T-cell (primary cell): ENCODE data around the gene CDH13. TPM values are rescaled to one million over a fixed set of nuclear protein-coding genes. Genes with fewer than 3 reads are reported as not detected.

Source experiments
- ATAC-seq, 4 experiments: fragments of 200-7000 bp in 3 of 4; fragments of 150-1000 bp in 1 of 4; cut with Tn5 transposase; replicated peaks in 1 of 4; 1 replicate in 3 of 4; 2 replicates in 1 of 4; pipeline ENCODE4 v1.10.0; 2021; ENCODE audit warnings: moderate library complexity in 3 of 4, mild to moderate bottlenecking in 2 of 4, moderate number of reproducible peaks in 1 of 4
- CTCF ChIA-PET, 2 donors: fragments of 300-600 bp; sonication (Branson Sonifier 250); formaldehyde crosslinking; loops; one replicate each; lab custom pipeline; 2022; ENCODE audit warnings: antibody characterized with exemption in 2 of 2; lab: Charles Lee
- POLR2A ChIA-PET, 2 donors: fragments of 300-600 bp; sonication (Branson Sonifier 250); formaldehyde crosslinking; loops; one replicate each; lab custom pipeline; 2022; ENCODE audit warnings: antibody characterized with exemption in 2 of 2; lab: Charles Lee
- DNase-seq, 35 experiments: peaks; one replicate each; pipeline versions ENCODE4 v3.0.0 to v3.0.0-alpha.2; 2013 to 2023
- H3K27ac ChIP-seq: one replicate; pipeline ENCODE4 v1.5.1; 2013; ENCODE audit warnings: low read length
- H3K27me3 ChIP-seq, 2 experiments: replicated peaks in 1 of 2; 1 replicate in 1 of 2; 2 replicates in 1 of 2; pipeline versions ENCODE4 v1.6.1 to v1.7.0; 2013; ENCODE audit warnings: low read length in 1 of 2, mixed read lengths in 1 of 2; ENCODE audit not compliant: control insufficient read depth in 2 of 2, insufficient read depth in 2 of 2; ENCODE audit errors: extremely low read depth in 1 of 2
- H3K36me3 ChIP-seq, 2 donors: 1 replicate in 1 of 2; 2 replicates in 1 of 2; pipeline versions ENCODE4 v1.6.1 to v1.7.0; 2013; ENCODE audit warnings: low read length in 1 of 2; ENCODE audit not compliant: control insufficient read depth in 2 of 2, insufficient read depth in 1 of 2; ENCODE audit errors: extremely low read depth in 1 of 2
- H3K4me1 ChIP-seq, 2 experiments: 1 replicate in 1 of 2; 2 replicates in 1 of 2; pipeline versions ENCODE4 v1.6.1 to v1.7.0; 2013; ENCODE audit warnings: low read length in 2 of 2, mixed read lengths in 1 of 2; ENCODE audit not compliant: insufficient read depth in 2 of 2, control insufficient read depth in 1 of 2; ENCODE audit errors: extremely low read depth in 1 of 2
- H3K4me3 ChIP-seq, 2 donors: 1 replicate in 1 of 2; 2 replicates in 1 of 2; pipeline versions ENCODE4 v1.5.1 to v1.7.0; 2013; ENCODE audit warnings: mild to moderate bottlenecking in 2 of 2, low read length in 1 of 2, moderate library complexity in 1 of 2; ENCODE audit not compliant: control insufficient read depth in 1 of 2; ENCODE audit errors: extremely low read depth in 1 of 2
- H3K9me3 ChIP-seq: 2 replicates; pipeline ENCODE4 v1.7.0; 2013
- H3K27ac Mint-ChIP-seq, 2 donors: one replicate each; pipeline ENCODE4 v1.8.0; 2020 to 2021; ENCODE audit warnings: mild to moderate bottlenecking in 2 of 2, mixed read lengths in 2 of 2
- H3K27me3 Mint-ChIP-seq, 2 donors: one replicate each; pipeline ENCODE4 v1.8.0; 2021 to 2022; ENCODE audit warnings: mixed read lengths in 2 of 2
- H3K36me3 Mint-ChIP-seq: one replicate; pipeline ENCODE4 v1.8.0; 2021; ENCODE audit warnings: mixed read lengths
- H3K4me1 Mint-ChIP-seq, 3 donors: one replicate each; pipeline ENCODE4 v1.8.0; 2020 to 2022; ENCODE audit warnings: mixed read lengths in 3 of 3, mild to moderate bottlenecking in 1 of 3
- H3K4me3 Mint-ChIP-seq, 3 donors: one replicate each; pipeline ENCODE4 v1.8.0; 2020 to 2022; ENCODE audit warnings: mild to moderate bottlenecking in 3 of 3, mixed read lengths in 3 of 3, moderate library complexity in 3 of 3
- H3K9me3 Mint-ChIP-seq, 3 donors: one replicate each; pipeline ENCODE4 v1.8.0; 2020 to 2022; ENCODE audit warnings: mixed read lengths in 3 of 3
- WGBS: methylation state at CpG from one replicate; pipeline ENCODE4 v1.1.5; 2013; ENCODE audit warnings: missing lambda C conversion rate; ENCODE audit not compliant: insufficient coverage; 5-methylcytosine and 5-hydroxymethylcytosine counted together
- total RNA-seq, 35 experiments: library from RNA in 6 of 35; stranded (reverse) in 6 of 35; fragments of 120-200 nt in 1 of 35; gene quantifications; one replicate each; pipeline versions ENCODE4 v1.2.1 to v1.2.4 and lab custom pipeline; 2013 to 2026

CDH13 gene
- total RNA-seq, 5 donors from 2014 or later (not counting 1 experiment from before 2014, with no cell fraction given): not detected

GRCh38 chr16:82586130-82586529 lies 40.6 kb upstream of the CDH13 start:
- no peaks in the 10 kb centered on the region for H3K4me1 ChIP-seq
- H3K4me3 Mint-ChIP-seq: no peak overlapping the region
- CTCF ChIA-PET: interaction anchor here in 1 of 2 donors (0.9 kb wide), 1 partner anchor 176 kb away, joined by 3 read pairs; no protein-coding TSS in a partner anchor
- H3K4me1 Mint-ChIP-seq: no peaks in the 10 kb centered on the region
- no peak overlapping the region for H3K4me3 ChIP-seq
- peaks cover 0 to 6% of the 10 kb centered on the region in 2 experiments for H3K27me3 ChIP-seq
- POLR2A ChIA-PET: no interaction called here
- H3K36me3 Mint-ChIP-seq: no peaks in the 10 kb centered on the region
- ATAC-seq (no peak), DNase-seq (no peak)
- H3K27ac Mint-ChIP-seq: no peak overlapping the region
- peaks cover 0 to 5% (median 0%) of the 10 kb centered on the region in 3 donors for H3K9me3 Mint-ChIP-seq
- no peak overlapping the region for H3K27ac ChIP-seq
- H3K36me3 ChIP-seq: no peaks in the 10 kb centered on the region
- H3K9me3 ChIP-seq: no peaks in the 10 kb centered on the region
- peaks cover 5 to 6% of the 10 kb centered on the region in 2 donors for H3K27me3 Mint-ChIP-seq

- Mint-ChIP-seq H3K36me3 (no peaks in the 10 kb centered on the region), H3K4me3 (no peak overlapping the region), H3K4me1 (no peaks in the 10 kb centered on the region), H3K27me3 (peaks cover 5 to 10% of the 10 kb centered on the region in 2 donors), H3K27ac (no peak overlapping the region), H3K9me3 (peaks cover 0 to 5% (median 0%) of the 10 kb centered on the region in 3 donors)
- ChIA-PET CTCF (no interaction called here), POLR2A (no interaction called here)
- Histone ChIP-seq H3K27me3 (peaks cover 0 to 6% of the 10 kb centered on the region in 2 experiments), H3K9me3 (no peaks in the 10 kb centered on the region), H3K4me1 (no peaks in the 10 kb centered on the region), H3K36me3 (no peaks in the 10 kb centered on the region), H3K4me3 (no peak overlapping the region), H3K27ac (no peak overlapping the region)
- no peak for ATAC-seq
- DNase-seq: no peak
- WGBS: 53% methylated on average over 2 of the region's 7 CpGs
Measured at GRCh38 chr16:82587289-82587688, 39.5 kb upstream of the CDH13 start.

- ChIA-PET CTCF (no interaction called here), POLR2A (no interaction called here)
- no peak overlapping the region for H3K4me3 Mint-ChIP-seq
- no peak for DNase-seq
- peaks cover 0 to 5% of the 10 kb centered on the region in 2 experiments for H3K27me3 ChIP-seq
- H3K4me3 ChIP-seq: no peak overlapping the region
- H3K4me1 Mint-ChIP-seq: no peaks in the 10 kb centered on the region
- H3K27ac ChIP-seq: no peak overlapping the region
- H3K9me3 ChIP-seq: no peaks in the 10 kb centered on the region
- H3K36me3 Mint-ChIP-seq: no peaks in the 10 kb centered on the region
- WGBS: 83% methylated on average over 4 of the region's 9 CpGs
- ATAC-seq: no peak
- H3K36me3 ChIP-seq: no peaks in the 10 kb centered on the region
- no peaks in the 10 kb centered on the region for H3K4me1 ChIP-seq
- H3K27me3 Mint-ChIP-seq: peaks cover 8 to 14% of the 10 kb centered on the region in 2 donors
- H3K9me3 Mint-ChIP-seq: peaks cover 0 to 8% (median 0%) of the 10 kb centered on the region in 3 donors
- H3K27ac Mint-ChIP-seq: no peak overlapping the region
Measured at GRCh38 chr16:82589407-82589806, 37.4 kb upstream of the CDH13 start.

- ChIA-PET CTCF (no interaction called here), POLR2A (no interaction called here)
- H3K4me3 Mint-ChIP-seq: no peak overlapping the region
- peaks cover 12 to 26% of the 10 kb centered on the region in 2 donors for H3K27me3 Mint-ChIP-seq
- no peak for ATAC-seq
- Histone ChIP-seq H3K36me3 (no peaks in the 10 kb centered on the region), H3K27me3 (peaks cover 0 to 3% of the 10 kb centered on the region in 2 experiments), H3K4me3 (no peak overlapping the region), H3K27ac (no peak overlapping the region), H3K9me3 (no peaks in the 10 kb centered on the region), H3K4me1 (no peaks in the 10 kb centered on the region)
- H3K4me1 Mint-ChIP-seq: no peaks in the 10 kb centered on the region
- H3K36me3 Mint-ChIP-seq: no peaks in the 10 kb centered on the region
- H3K9me3 Mint-ChIP-seq: peaks cover 0 to 20% (median 6%) of the 10 kb centered on the region in 3 donors
- no peak overlapping the region for H3K27ac Mint-ChIP-seq
- WGBS: 59% methylated on average over 3 of the region's 4 CpGs
- DNase-seq: no peak
Measured at GRCh38 chr16:82594114-82594513, 32.7 kb upstream of the CDH13 start.

GRCh38 chr16:82598771-82599170 lies 28.0 kb upstream of the CDH13 start:
- no CpG with 5 or more reads among the region's 2 CpGs for WGBS
- Mint-ChIP-seq H3K36me3 (no peaks in the 10 kb centered on the region), H3K27ac (no peak overlapping the region), H3K4me3 (no peak overlapping the region), H3K4me1 (peaks cover 0 to 3% (median 0%) of the 10 kb centered on the region in 3 donors), H3K27me3 (peaks cover 7 to 18% of the 10 kb centered on the region in 2 donors), H3K9me3 (peaks cover 8 to 20% (median 16%) of the 10 kb centered on the region in 3 donors)
- ATAC-seq (no peak), DNase-seq (no peak)
- no peak overlapping the region for H3K4me3 ChIP-seq
- ChIA-PET CTCF (no interaction called here), POLR2A (no interaction called here)
- no peaks in the 10 kb centered on the region for H3K9me3 ChIP-seq
- H3K27ac ChIP-seq: no peak overlapping the region
- no peaks in the 10 kb centered on the region for H3K27me3 ChIP-seq
- no peaks in the 10 kb centered on the region for H3K36me3 ChIP-seq
- no peaks in the 10 kb centered on the region for H3K4me1 ChIP-seq

GRCh38 chr16:82601989-82602640 lies 24.7 kb upstream of the CDH13 start:
- Histone ChIP-seq H3K27me3 (peaks cover 0 to 2% of the 10 kb centered on the region in 2 experiments), H3K27ac (no peak overlapping the region), H3K9me3 (no peaks in the 10 kb centered on the region), H3K4me1 (no peaks in the 10 kb centered on the region), H3K36me3 (no peaks in the 10 kb centered on the region), H3K4me3 (no peak overlapping the region)
- ChIA-PET CTCF (no interaction called here), POLR2A (no interaction called here)
- ATAC-seq (no peak), DNase-seq (no peak)
- H3K27me3 Mint-ChIP-seq: peaks cover 10 to 14% of the 10 kb centered on the region in 2 donors
- no peak overlapping the region for H3K4me3 Mint-ChIP-seq
- H3K4me1 Mint-ChIP-seq: peaks cover 0 to 4% (median 0%) of the 10 kb centered on the region in 3 donors
- H3K9me3 Mint-ChIP-seq: peaks cover 8 to 20% (median 14%) of the 10 kb centered on the region in 3 donors
- no peak overlapping the region for H3K27ac Mint-ChIP-seq
- 76% methylated on average over 7 of the region's 7 CpGs for WGBS
- H3K36me3 Mint-ChIP-seq: no peaks in the 10 kb centered on the region
